ENCODE results near the gene ALK. TPM values are rescaled to one million over a fixed set of nuclear protein-coding genes. Genes with fewer than 3 reads are reported as not detected.

Gene ALK
- total and polyA plus RNA-seq, 2 donors (not counting 1 experiment from before 2014, with no cell fraction given): not detected

DNA sequence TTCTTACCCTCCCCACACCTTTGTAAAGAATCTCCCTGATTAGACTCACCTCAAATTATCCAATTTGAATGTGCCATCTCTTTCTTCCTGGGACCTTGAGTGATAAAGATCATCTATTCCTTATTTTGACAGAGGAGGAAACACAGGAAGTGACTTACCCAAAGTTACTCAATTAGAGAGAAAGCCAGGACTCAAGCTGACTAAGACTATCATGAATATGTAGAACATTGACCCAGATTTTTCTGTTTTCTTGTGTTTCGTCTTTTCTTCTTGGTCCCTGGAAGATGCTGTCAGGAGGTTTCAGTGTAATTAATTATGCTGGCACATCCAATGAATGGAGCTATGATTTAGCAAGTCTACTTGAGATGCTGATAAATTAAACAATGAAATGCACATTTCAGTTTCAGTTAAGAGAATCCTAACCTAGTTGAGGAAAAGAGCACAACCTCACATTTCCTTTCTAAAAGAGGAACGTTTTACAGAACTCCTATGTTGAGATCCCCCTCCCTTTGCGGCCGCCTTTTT is 425.8 kb downstream of the ALK start:
- Histone ChIP-seq H3K36me3 (replicated peaks in 1 of 2; ENCODE audit: control extremely low read depth in 1 of 2, control insufficient read depth in 1 of 2, extremely low read depth in 1 of 2, insufficient read depth in 2 of 2, low read length in 1 of 2) (no peaks in the 10 kb centered on the region), H3K79me2 (ENCODE audit: control insufficient read depth, insufficient read depth, low read length) (no peaks in the 10 kb centered on the region), H4K20me1 (ENCODE audit: control insufficient read depth, insufficient read depth, low read length, poor library complexity, severe bottlenecking) (no peaks in the 10 kb centered on the region), H3K27ac (ENCODE audit: low read length in 2 of 2) (no peak overlapping the region), H2AFZ (ENCODE audit: insufficient read depth, low read depth, low read length, poor library complexity, severe bottlenecking) (no peak overlapping the region), H3K27me3 (replicated peaks in 1 of 4; ENCODE audit: control extremely low read depth in 1 of 4, control insufficient read depth in 3 of 4, insufficient read depth in 4 of 4, low read length in 3 of 4) (no peaks in the 10 kb centered on the region), H3K9ac (ENCODE audit: low read length) (no peak overlapping the region), H3K4me3 (ENCODE audit: control extremely low read depth in 1 of 5, extremely low read depth in 1 of 5, insufficient read depth in 1 of 5, low read depth in 2 of 5, low read length in 4 of 5) (no peak overlapping the region), H3K9me3 (ENCODE audit: control extremely low read depth in 1 of 3, control insufficient read depth in 2 of 3, insufficient read depth in 1 of 3, low read length in 2 of 3) (no peaks in the 10 kb centered on the region), H3K4me1 (ENCODE audit: control insufficient read depth in 2 of 2, insufficient read depth in 2 of 2, low read length in 2 of 2) (no peaks in the 10 kb centered on the region), H3K4me2 (replicated peaks; ENCODE audit: low read depth, low read length, poor library complexity, severe bottlenecking) (no peak overlapping the region)
- POLR2A ChIA-PET: no interaction called here
- no peaks in the 10 kb centered on the region for H3K4me1 Mint-ChIP-seq
- peaks cover 4% of the 10 kb centered on the region for H3K27me3 Mint-ChIP-seq
- DNase-seq (no peak), ATAC-seq (ENCODE audit: low read depth) (no peak)
- CTCF ChIA-PET: no interaction called here
- no peak overlapping the region for H3K4me3 Mint-ChIP-seq
- no peaks in the 10 kb centered on the region for H3K9me3 Mint-ChIP-seq (ENCODE audit: insufficient read depth)
- intact Hi-C loops (cut with micrococcal nuclease): no loop called here
- no CpG with 5 or more reads among the region's 4 CpGs for WGBS (ENCODE audit: insufficient coverage)
- H3K27ac Mint-ChIP-seq: no peak overlapping the region
- TF ChIP-seq EZH2 (IDR thresholded peaks at IDR 0.05; ENCODE audit: borderline replicate concordance, insufficient read depth, low read depth, low read length, poor library complexity, severe bottlenecking): no peak
- TF ChIP-seq, protein P1, sequence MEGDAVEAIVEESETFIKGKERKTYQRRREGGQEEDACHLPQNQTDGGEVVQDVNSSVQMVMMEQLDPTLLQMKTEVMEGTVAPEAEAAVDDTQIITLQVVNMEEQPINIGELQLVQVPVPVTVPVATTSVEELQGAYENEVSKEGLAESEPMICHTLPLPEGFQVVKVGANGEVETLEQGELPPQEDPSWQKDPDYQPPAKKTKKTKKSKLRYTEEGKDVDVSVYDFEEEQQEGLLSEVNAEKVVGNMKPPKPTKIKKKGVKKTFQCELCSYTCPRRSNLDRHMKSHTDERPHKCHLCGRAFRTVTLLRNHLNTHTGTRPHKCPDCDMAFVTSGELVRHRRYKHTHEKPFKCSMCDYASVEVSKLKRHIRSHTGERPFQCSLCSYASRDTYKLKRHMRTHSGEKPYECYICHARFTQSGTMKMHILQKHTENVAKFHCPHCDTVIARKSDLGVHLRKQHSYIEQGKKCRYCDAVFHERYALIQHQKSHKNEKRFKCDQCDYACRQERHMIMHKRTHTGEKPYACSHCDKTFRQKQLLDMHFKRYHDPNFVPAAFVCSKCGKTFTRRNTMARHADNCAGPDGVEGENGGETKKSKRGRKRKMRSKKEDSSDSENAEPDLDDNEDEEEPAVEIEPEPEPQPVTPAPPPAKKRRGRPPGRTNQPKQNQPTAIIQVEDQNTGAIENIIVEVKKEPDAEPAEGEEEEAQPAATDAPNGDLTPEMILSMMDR (IDR thresholded peaks at IDR 0.05): no peak

DNA sequence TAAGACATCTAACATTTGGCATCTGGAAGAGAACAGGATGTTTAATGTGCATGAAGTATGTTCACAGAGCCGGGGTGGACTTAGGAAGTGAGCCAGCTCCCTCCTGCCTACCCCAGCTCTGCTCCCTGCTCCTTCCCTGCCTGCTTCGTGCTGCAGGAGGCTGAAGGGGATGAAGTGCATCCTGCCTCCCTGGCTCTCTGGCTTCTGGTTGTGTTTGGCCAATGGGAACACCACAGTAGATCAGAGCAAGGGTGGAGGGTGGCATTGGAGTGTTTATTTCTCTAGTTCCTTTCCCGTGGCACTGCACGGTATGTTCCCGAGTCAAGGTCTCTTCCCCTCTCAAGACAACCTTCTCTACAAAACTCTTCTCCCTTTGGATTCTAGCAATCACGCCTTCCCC is 426.3 kb downstream of the ALK start:
- no peak overlapping the region for H3K4me3 ChIP-seq (ENCODE audit: control extremely low read depth in 1 of 5, extremely low read depth in 1 of 5, insufficient read depth in 1 of 5, low read depth in 2 of 5, low read length in 4 of 5)
- CTCF ChIA-PET: no interaction called here
- ATAC-seq (ENCODE audit: low read depth) (no peak), DNase-seq (no peak)
- intact Hi-C loops (cut with micrococcal nuclease): no loop called here
- WGBS (ENCODE audit: insufficient coverage): 69% methylated on average over 2 of the region's 6 CpGs
- no peaks in the 10 kb centered on the region for H3K27me3 ChIP-seq (replicated peaks in 1 of 4; ENCODE audit: control extremely low read depth in 1 of 4, control insufficient read depth in 3 of 4, insufficient read depth in 4 of 4, low read length in 3 of 4)
- no peaks in the 10 kb centered on the region for H3K4me1 ChIP-seq (ENCODE audit: control insufficient read depth in 2 of 2, insufficient read depth in 2 of 2, low read length in 2 of 2)
- no peak overlapping the region for H3K9ac ChIP-seq (ENCODE audit: low read length)
- H3K9me3 Mint-ChIP-seq (ENCODE audit: insufficient read depth): no peaks in the 10 kb centered on the region
- no peaks in the 10 kb centered on the region for H4K20me1 ChIP-seq (ENCODE audit: control insufficient read depth, insufficient read depth, low read length, poor library complexity, severe bottlenecking)
- no peaks in the 10 kb centered on the region for H3K79me2 ChIP-seq (ENCODE audit: control insufficient read depth, insufficient read depth, low read length)
- no peak overlapping the region for H3K4me3 Mint-ChIP-seq
- no peak overlapping the region for H2AFZ ChIP-seq (ENCODE audit: insufficient read depth, low read depth, low read length, poor library complexity, severe bottlenecking)
- H3K4me1 Mint-ChIP-seq: no peaks in the 10 kb centered on the region
- H3K4me2 ChIP-seq (replicated peaks; ENCODE audit: low read depth, low read length, poor library complexity, severe bottlenecking): no peak overlapping the region
- peaks cover 4% of the 10 kb centered on the region for H3K27me3 Mint-ChIP-seq
- H3K36me3 ChIP-seq (replicated peaks in 1 of 2; ENCODE audit: control extremely low read depth in 1 of 2, control insufficient read depth in 1 of 2, extremely low read depth in 1 of 2, insufficient read depth in 2 of 2, low read length in 1 of 2): no peaks in the 10 kb centered on the region
- no peak for TF ChIP-seq EZH2 (IDR thresholded peaks at IDR 0.05; ENCODE audit: borderline replicate concordance, insufficient read depth, low read depth, low read length, poor library complexity, severe bottlenecking)
- TF ChIP-seq, protein P1 (IDR thresholded peaks at IDR 0.05): no peak
- POLR2A ChIA-PET: no interaction called here
- no peak overlapping the region for H3K27ac Mint-ChIP-seq
- no peak overlapping the region for H3K27ac ChIP-seq (ENCODE audit: low read length in 2 of 2)
- H3K9me3 ChIP-seq (ENCODE audit: control extremely low read depth in 1 of 3, control insufficient read depth in 2 of 3, insufficient read depth in 1 of 3, low read length in 2 of 3): no peaks in the 10 kb centered on the region
